Effector CD8-positive, alpha-beta T cell (primary cell): Measurements from ENCODE around the gene SUMO4.

Experiments used
- DNase-seq: peaks from one replicate; lab custom pipeline; 2025; lab: John Stamatoyannopoulos, UW
- total RNA-seq, 4 experiments: gene quantifications; one replicate each; lab custom pipeline; 2026; lab: John Stamatoyannopoulos, UW

Gene SUMO4
- total RNA-seq: 3.2 to 4.0 (median 3.8) reads per million in 4 experiments

DNA sequence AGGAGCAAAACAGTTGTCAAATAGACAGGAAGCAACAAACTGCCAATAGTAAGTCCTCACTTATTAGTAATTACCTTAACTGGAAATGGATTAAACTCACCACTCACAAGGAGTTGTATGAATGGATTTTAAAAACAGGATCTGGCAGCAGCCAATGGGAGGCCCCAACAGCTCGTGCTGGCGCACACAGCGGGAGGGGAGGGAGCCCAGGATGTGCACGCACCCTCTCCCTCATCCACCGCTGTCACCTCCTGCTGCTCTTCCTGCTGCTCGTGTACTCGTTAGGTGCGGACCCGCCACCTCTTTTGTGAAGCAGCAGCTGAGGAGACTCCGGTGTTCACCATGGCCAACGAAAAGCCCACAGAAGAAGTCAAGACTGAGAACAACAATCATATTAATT, at the start of gene SUMO4:
Gene SUMO4 (plus strand): TSS at position 213 of the 400 bp plus-strand sequence. CDS start 130 bp downstream, at position 343.
- no peak for DNase-seq

- no peak for DNase-seq
Observed at GRCh38 chr6:149354009-149354408, 46.1 kb upstream of the SUMO4 start.

- no peak for DNase-seq
Observed at GRCh38 chr6:149356081-149356750, 43.8 kb upstream of the SUMO4 start.

DNA sequence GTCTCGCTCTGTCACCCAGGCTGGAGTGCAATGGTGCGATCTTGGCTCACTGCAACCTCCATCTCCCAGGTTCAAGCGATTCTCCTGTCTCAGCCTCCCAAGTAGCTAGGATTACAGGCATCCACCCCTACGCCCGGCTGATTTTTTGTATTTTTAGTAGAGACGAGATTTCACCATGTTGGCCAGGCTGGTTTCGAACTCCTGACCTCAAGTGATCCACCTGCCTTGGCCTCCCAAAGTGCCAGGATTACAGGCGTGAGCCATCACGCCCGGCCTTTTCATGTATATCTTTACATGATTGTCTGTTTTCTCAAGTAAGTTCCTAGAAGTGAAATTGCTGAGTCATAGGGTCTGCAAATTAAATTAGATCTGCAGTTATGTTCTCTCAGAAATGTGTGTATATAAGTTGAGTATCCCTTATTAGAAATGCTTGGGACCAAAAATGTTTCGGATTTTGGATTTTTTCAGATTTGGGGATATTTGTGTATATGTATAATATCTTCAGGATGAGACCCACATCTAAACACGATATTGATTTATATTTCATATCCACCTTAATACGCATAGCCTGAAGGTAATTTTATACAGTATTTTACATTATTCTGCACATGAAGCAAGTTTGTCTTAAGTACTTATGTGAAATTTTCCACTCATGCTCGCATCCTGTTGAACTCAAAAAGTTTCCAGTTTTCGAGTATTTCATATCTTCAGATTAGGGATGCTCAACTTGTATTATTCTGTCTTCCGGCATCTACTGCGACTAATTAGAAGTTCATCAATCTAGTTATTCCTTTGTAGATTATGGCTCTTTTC, 42.1 kb upstream of the SUMO4 start:
- DNase-seq: no peak

GRCh38 chr6:149359440-149359839, 40.6 kb upstream of the SUMO4 start:
- DNase-seq: no peak

GRCh38 chr6:149360536-149360935, 39.5 kb upstream of the SUMO4 start:
- no peak for DNase-seq

- no peak for DNase-seq
Observed at GRCh38 chr6:149362289-149362688, 37.8 kb upstream of the SUMO4 start.

- DNase-seq: no peak
Observed at GRCh38 chr6:149363154-149363553, 36.9 kb upstream of the SUMO4 start.

GRCh38 chr6:149364557-149364956, 35.5 kb upstream of the SUMO4 start:
- DNase-seq: no peak

- no peak for DNase-seq
Observed at GRCh38 chr6:149365197-149365596, 34.9 kb upstream of the SUMO4 start.

GRCh38 chr6:149366267-149366921, 33.7 kb upstream of the SUMO4 start:
- DNase-seq: no peak

DNA sequence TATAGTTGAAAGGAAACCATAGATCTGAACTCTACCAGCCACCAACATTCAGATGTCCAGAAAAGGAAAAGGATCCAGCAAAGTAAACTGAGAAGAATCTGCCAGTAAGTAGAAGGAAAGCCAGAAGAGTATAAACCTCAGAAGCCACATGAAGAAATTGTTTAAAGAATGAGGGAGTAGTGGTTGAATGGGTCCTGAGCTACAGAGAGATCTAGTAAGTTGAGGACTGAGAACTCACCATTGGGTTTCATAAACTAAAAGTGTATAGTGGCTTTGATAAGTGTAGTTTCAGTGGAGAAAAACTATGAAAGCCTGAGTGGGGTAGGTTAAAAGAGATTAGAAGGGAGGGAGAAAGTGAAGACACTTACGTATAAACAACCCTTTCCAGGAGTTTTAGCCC, 32.0 kb upstream of the SUMO4 start:
- no peak for DNase-seq

GRCh38 chr6:149371154-149371553, 28.9 kb upstream of the SUMO4 start:
- no peak for DNase-seq

- no peak for DNase-seq
Observed at GRCh38 chr6:149372062-149372461, 28.0 kb upstream of the SUMO4 start.

- DNase-seq: no peak
Observed at GRCh38 chr6:149373511-149373910, 26.6 kb upstream of the SUMO4 start.

DNA sequence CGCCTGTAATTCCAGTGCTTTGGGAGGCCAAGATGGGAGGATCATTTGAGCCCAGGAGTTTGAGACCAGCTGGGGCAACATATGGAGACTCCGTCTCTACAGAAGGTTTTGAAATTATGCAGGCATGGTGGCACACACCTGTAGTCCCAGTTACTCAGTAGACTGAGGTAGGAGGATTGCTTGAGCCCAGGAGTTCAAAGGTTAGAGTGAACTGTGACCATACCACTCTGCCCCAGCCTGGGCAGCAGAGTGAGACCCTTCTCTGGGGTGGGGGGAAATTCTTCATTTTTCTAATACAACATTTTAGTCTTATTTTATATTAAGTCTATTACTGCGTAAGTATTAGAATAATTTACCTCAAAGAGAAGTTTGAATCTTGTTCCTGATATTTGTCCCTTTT, 20.1 kb upstream of the SUMO4 start:
- no peak for DNase-seq

- DNase-seq: no peak
Observed at GRCh38 chr6:149380523-149380922, 19.5 kb upstream of the SUMO4 start.

DNA sequence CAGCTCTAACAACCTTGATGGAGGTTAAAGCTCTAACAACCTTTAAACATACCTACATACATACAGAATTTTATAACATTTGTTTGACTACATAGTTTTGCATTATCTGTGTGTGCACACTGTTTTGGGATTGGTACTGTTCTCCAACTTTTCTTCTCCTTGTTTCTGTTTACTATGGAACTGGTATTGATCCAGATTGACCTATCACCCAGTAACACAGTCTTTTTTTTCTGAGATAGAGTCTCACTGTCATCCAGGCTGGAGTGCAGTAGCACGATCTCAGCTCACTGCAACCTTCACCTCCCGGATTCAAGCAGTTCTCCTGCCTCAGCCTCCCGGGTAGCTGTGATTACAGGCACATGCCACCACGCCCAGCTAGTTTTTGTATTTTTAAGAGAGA, 16.7 kb upstream of the SUMO4 start:
- no peak for DNase-seq

DNA sequence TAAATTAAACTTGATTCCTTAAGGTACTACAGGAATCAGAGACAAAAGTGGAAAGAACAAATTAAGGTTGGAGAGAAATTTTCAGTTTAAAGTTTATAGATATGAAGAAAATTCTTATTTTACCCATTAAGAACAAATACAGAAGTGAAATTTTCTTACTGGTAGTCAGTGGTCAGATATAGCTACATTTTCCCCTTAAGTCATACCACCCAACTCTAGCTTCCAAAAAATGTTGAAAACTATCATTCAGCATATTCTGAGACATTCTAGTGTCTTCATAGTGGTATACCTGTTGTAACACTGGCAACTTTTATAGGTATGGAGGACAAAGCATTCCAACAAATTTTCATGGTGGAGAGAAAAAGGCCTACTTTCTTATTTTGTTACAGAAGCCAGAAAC, 15.6 kb upstream of the SUMO4 start:
- DNase-seq: no peak

- DNase-seq: no peak
Observed at GRCh38 chr6:149385998-149386646, 13.9 kb upstream of the SUMO4 start.

DNA sequence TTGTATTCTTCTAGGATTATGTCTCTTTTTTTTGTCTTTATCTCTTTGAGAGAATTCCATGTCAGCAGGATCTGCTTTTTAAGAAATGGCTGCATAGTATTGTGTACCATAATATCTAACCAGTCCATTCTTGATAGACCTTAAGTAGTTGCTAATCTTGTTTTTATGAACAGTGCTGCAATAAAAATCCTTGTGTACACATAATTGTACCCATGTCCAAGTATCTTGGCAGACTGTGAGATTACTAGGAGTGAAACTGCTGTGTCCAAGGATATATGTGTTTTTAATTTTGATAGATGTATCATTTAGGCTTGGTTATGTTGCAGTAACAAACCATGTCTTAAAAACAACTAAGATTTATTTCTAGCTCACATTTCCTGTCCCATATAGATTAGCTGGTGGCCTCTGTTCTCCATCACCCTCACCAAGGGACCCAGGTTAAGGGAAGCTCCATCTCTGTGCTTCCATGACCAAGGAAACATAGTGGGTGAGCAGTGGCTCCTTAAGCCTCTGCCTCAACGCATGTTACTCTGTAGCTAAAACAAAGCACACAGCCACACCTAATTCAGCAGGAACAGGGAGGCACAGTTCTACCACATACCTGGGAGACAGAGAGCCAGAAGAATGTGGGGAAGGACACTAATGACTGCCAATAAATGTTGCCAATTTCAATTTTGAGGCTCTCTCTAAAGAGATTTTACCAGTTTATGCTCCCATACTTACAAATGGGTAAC, 12.1 kb upstream of the SUMO4 start:
- DNase-seq: no peak
